Activated gamma-delta T cell treated with Interleukin-2 at 50 U/mL for 16 hours (primary cell): ENCODE results near the gene H2AZ2.
"Not testable (repeated sequence)": the region's sequence is repeated elsewhere in the genome, so short reads cannot be mapped to it uniquely, and the experiment has no call there.

Source experiments
- DNase-seq: peaks from one replicate; pipeline ENCODE4 v3.0.0-alpha.2; 2020

H2AZ2 gene

DNA sequence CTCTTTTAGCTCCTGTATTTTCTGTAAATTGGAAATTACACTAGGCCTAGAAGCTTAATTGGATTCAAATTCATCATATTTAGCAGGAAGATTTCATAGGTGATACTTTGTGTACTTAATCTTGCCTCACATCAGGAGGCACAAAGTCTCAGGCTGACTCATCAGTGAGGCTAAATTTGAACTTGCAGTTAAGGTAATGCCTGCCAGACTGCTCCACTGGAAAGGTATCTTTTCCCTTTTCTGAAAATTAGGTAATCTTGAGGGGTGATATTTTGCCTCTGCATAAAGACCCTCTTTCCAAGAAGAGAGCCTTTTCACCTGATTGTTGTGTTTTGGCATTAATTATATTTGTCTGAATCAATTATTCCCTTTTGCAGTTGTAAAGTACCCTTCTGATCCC lies 36.8 kb downstream of the H2AZ2 start:
- DNase-seq: no peak

DNA sequence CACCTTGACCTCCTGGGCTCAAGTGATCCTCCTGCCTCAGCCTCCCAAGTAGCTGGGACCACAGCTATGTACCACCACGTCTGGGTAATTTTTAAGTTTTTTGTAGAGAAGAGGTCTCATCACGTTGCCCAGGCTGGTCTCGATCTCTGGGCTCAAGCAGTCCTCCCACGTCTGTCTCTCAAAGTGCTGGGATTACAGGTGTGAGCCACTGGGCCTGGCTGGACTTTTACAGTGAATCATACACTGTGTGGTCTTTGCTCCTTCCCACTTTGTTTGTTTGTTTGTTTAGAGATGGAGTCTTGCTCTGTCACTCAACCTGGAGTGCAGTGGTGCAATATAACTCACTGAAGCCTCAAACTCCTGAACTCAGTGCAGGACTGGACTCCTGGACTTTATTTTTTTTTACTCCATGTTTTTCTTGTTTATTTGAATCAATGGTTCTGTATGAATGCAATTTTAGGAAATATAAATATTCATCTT lies 38.9 kb downstream of the H2AZ2 start:
- DNase-seq: no peak

DNA sequence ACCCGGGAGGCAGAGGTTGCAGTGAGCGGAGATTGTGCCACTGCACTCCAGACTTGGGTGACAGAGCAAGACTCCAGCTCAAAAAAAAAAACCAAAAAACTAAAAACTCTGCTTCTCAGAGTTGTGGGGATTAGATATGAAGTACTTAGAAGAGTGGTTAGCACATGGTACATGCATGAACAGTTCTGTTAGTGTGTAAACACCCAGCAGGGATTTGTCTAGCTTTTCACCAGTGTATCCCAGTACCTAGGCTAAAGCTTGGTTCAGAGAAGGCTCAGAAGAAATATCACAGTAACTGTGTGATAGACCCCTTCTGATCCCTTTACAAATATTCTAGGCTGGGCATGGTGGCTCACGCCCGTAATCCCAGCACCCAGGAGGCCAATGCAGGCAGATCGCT lies 41.9 kb downstream of the H2AZ2 start:
- no peak for DNase-seq

DNA sequence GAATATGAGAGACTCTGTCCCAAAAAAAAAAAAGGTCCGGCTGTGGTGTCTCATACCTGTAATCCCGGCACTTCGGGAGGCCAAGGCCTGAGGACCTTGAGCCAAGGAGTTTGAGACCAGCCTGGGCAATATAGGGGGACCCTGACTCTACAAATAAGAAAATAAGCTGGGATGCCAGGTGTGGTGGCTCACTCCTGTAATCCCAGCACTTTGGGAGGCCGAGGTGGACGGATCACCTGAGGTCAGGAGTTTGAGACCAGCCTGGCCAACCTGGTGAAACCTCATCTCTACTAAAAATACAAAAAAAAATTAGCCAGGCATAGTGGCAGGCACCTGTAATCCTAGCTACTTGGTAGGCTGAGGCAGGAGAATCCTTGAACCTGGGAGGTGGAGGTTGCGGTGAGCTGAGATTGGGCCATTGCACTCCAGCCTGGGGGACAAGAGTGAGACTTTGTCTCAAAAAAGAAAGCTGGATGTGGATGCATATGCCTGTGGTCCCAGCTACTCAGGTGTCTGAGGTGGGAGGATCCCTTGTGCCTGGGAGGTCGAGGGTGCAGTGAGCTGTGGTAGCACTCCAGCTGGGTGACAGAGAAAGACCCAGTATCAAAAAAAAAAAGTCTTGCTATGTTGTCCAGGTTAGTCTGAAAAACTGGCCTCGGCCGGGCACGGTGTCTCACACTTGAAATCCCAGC lies 43.9 kb downstream of the H2AZ2 start:
- not testable (repeated sequence) for DNase-seq

DNA sequence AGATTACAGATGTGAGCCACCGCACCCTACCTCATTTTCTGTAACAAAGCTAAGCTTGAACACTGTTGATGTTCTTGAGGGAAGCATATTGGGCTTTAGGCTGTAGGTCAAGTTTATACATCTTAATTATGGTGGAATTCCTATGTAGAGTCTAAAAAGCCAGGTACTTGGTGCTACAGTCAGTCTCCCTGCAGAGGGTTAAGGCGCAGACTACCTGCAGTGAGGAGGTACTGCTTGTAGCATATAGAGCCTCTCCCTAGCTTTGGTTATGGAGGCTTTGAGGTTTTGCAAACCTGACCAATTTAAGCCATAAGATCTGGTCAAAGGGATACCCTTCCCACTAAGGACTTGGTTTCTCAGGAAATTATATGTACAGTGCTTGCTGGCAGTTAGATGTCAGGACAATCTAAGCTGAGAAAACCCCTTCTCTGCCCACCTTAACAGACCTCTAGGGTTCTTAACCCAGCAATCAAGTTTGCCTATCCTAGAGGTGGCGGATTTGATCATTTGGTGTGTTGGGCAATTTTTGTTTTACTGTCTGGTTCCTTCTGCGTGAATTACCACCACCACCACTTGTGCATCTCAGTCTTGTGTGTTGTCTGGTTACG lies 45.4 kb downstream of the H2AZ2 start:
- no peak for DNase-seq

DNA sequence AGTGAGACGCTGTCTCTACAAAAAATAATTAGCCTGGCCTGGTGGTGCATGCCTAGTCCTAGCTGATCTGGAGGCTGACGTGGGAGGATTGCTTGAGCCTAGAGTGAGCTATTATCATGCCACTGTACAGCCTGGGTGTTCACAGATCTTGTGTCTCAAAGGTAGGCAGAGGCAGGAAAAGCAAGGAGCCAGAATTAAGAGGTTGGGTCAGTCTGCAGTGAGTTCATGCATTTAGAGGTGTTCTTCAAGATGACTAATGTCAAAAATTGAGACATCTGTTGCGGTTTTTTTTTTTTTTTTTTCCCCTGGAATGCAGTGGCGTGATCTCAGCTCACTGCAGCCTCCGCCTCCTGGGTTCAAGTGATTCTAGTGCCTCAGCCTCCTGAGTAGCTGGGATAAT lies 46.0 kb downstream of the H2AZ2 start:
- no peak for DNase-seq

DNA sequence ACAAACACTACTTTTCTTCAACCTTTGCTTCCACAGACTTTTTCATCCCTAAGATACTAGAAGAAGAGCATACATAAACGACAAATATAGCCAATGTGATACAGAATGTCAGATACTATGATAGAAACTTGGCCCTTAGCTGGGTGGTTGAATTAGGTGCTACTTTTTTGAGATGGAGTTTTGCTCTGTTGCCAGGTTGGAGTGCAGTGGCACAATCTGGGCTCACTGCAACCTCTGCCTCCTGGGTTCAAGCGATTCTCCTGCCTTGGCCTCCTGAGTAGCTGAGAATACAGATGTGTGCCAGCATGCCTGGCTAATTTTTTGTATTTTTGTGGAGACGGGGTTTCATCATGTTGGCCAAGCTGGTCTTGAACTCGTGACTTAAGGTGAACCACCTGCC lies 47.9 kb downstream of the H2AZ2 start:
- no peak for DNase-seq

DNA sequence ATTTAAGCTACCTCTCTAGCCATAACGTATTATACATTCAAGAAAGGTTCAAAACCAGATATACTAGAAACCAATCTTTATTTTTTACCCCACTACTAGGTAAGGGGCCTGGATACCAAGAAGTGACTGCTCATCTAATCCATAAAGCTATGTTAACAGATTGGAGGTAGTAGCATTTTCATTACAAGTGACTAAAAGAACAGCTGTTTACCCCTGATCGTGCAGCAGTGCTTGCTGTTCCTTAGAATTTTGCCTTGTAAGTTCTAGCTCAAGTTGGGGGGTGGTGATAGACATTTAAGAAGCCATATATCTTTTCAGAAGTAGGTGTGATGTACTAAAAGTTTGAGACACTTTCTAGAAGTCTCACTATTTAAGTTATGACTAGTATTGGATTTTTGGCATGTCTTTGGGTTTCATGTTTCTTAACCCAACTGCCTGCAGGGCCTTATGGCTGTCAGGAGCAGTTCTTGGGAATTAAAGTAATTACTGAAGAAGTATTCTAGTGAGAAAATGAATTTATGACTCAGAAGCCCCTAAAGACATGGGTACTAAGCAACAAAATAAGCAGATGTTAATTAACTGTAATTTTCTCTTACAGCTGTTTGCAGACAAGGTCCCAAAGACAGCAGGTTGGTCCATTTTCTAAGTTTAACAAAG lies 49.1 kb downstream of the H2AZ2 start:
- DNase-seq: no peak

DNA sequence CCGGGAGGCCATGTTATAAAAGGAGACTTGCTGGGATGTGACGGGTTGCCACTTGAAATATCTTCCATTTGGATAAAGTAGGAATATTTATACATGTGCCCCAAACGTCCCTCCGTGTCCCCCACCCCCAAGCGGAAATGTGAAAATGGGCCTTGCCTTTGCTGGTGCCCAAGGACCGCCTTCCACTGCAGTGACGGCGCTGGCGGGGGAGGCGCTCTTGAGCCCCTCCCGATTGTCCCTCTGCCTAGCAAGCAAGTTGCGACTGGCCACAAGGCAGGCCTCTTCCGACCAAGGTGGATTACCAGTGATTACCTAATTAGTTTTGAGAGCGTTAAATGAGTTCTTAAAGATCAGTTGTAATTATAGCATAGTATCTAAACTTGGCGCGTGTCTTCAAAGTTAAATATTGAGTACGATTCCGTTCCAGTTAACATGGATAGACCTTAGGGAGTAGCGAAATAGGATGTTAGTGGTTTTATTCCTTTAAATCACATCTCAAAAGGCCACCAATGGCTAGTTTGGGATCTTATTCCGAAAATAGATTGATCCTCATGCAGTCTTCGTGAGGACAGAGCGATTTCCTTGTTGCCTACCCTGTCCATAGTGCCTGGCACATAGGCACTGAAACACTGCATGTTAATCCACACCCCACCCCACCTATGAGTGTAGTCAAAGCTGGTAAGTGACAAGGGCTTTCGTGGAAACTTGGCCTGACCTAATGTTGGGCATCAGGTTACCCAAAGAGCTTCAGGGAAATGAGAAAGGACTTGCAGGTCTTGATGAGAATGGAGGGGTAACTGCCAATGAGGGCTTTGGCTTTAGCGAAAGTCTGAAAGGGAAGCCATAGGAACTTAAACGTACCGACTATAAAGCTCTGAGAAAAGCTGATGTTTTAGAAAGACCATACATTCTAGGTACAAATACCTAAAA lies 50.3 kb downstream of the H2AZ2 start:
- DNase-seq: peak; percentile 80

DNA sequence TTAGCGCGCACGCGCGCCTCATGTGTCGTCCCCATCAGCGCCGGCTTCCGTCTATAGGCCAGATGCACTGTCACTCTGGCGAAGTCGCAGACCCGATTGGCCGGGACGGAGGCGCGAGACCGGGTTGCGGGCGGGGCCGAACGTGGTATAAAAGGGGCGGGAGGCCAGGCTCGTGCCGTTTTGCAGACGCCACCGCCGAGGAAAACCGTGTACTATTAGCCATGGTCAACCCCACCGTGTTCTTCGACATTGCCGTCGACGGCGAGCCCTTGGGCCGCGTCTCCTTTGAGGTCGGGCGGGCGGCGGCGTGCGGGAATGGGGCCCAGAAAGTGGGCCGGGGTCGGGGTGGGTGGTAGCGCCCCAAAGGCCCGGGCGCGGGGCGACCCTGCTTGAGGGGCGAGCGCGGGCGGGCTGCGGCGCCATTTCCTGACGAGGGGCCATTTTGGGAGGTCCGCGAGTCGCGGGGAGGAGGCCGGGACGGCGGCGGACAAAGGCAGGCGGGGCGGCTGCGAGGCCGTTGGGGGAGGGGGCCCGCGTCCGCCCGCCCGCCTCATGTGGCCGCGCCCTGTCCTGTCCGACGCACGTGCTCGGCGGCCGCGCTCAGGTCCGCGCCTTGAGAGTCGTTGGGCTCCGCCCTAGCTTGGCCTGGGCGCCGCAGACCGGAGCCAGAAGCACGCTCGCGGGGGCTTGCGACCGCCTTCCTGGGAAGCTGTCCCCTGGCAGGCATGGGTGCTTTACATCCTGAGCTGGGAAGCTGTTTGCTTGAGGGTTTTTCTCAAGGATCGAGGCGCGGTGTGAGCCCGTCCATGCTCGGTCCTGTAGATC lies 51.2 kb downstream of the H2AZ2 start, which contains the start of gene PPIA:
PPIA (plus strand) TSS at position 178 of the 825 bp plus-strand sequence; CDS start at position 222, 44 bp downstream.
- peak; percentile 99 for DNase-seq

DNA sequence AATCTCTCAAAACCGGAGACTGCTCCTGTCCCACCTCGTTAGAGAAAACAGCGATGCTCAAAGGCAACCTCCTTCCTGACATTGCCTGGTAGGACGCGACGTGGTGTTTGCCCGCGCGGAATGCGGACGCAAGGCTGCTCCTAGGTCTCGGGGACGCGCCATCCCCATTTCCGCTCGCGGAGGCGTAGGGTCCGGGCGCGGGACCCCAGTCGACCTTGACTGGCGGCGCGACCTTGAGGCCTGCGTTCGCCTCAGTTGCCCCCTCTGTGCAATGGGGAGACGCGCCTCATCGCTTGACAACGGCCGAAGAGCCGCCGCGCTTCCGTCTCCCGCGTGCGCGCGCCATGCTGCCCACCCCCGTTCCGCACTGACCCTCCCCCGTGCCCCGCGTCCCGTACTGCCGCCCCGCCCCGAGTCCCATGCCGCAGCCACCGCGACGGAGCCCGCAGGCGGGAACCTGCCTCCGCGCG lies 51.8 kb downstream of the H2AZ2 start:
- DNase-seq: no peak

DNA sequence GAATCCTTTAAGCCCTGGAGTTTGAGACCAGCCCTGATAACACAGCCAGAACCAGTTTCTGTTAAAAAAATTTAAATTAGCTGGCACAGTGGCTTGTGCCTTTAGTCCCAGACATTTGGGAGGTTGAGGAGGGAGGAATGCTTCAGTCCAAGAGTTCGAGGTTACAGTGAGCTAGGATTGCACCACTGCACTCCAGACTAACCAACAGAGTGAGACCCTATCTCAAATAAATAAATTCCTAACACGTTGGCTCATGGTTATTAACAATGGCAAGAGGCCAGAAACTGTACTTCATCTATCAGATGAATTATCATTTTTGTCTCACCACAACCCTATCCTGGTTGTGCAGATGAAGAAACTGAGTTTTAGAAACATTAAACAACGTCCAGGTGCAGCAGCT lies 53.6 kb downstream of the H2AZ2 start:
- DNase-seq: no peak

DNA sequence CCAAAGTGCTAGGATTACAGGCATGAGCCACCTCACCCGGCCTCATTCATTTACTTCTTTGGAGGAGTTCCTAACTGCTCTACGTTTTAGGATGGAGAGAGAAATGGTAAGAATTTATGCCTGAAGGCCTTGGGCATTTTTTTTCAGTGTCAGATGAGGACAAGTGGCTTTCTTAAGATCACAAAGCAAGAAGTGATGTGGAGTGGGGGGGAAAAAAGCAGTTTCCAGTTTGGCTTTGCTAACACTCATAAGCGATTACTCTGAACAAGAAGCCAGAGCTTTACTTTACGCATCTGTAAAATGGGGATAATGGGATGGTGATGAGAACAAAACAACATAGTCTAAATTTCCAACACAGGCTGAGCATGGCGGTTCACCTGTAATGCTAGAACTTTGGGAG lies 54.0 kb downstream of the H2AZ2 start:
- DNase-seq: no peak

DNA sequence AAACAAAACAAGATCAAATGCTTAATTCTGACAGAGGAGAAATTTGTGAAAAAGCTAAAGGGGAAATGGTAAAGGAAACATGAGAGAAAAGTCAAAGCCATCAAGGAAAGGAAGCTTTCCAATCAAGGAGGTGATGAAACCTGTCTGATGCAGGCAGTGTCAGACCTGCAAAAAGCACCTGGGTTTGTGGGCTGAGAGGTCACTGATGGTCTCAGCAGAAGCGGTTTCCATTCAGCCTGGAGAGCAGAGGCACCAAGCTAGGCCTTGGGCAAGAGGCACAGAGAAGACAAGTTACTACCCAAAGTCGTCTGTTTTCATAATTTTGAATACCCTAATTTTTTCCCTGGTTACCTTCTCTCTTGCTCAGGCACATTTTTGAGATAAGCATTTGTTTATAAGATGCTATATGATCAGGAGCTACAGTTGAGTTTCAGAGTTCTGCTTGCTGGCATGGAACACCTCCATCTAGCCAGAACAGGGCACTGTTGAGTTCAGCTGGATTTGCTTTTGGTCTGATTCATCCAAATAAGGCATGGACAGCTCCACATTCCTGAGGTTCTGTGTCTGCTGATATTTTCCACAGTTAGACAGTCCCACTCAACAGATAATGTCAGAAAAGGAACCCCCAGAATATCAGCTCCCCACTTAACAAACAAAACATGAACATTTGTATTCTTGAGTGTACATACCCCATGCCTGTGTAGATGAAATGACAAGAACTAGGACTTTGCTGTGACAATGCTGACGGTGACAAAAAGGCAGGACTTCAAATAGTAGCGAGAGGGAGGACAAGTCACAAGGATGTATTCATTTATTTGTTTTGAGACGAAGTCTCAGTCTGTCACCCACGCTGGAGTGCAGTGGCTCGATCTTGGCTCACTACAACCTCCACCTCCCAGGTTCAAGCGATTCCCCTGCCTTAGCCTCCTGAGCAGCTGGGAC lies 56.3 kb downstream of the H2AZ2 start:
- DNase-seq: no peak

DNA sequence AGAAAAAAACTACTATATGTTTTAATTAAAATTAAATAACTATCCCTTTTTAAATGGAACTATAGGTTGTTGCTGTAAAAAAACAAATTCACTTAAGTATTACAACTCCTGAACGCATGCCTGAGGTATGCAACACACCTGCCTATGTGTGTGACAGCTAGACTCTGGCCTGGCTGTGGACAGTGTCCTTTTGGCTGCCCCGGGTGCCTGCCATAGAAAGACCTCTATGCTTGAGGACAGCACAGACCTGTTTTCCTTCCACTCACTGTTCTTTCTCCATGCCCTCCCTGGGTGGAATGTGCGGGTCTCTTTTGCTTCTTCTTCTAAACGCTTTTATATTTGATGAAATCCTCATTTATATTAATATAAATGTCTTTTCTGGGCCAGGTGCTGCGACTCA lies 57.9 kb downstream of the H2AZ2 start:
- no peak for DNase-seq

DNA sequence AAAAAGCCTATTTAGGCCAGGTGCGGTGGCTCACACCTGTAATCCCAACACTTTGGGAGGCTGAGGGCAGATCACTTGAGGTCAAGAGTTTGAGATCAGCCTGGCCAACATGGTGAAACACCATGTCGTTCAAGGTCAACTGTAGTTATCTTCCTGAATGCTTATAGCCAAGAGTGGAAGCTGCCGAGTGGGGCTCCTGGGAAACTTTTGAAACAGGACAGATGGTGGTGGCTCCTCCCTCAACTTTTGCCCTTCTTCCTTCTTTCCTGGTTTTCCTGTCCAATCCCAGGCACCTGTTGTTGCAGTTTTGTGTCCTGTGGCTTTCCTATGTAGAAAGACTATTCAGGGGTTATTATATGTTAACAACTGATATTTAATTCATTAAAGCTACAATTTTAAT lies 60.1 kb downstream of the H2AZ2 start:
- DNase-seq: no peak

DNA sequence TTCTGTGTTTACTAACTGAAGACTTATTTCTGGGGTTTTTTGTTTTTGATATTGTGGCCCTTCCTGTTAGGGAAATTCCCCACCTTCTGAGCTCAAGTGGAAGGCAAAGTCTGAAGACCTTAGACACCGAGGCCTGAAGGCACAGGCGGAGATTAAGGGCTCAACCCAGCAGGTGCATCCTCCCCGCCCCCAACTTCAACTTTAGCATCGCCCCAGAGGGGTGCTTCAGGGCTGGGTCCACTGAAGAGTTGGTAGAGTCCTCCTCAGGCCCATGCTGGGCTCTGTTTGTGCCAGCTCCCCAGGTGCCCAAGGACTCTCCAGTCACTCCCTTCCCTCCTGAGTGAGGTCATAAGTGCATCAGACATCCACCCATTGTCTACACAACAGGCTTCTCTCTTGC lies 60.8 kb downstream of the H2AZ2 start:
- no peak for DNase-seq

DNA sequence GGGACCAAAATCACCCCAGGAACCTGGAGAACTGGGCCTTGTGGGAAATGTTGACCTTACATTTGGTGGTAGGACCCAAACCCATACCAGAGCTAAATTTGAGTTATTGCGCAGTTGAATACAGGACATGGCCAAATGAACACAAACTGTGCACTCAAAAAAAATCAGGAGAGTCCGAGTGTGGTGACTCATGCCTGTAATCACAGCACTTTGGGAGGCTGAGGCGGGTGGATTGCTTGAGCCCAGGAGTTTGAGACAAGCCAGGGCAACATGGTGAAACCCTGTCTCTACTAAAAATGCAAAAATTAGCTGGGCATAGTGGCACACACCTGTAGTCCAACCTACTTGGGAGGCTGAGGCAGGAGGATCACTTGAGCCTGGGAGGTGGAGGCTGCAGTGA lies 62.7 kb downstream of the H2AZ2 start:
- not testable (repeated sequence) for DNase-seq

DNA sequence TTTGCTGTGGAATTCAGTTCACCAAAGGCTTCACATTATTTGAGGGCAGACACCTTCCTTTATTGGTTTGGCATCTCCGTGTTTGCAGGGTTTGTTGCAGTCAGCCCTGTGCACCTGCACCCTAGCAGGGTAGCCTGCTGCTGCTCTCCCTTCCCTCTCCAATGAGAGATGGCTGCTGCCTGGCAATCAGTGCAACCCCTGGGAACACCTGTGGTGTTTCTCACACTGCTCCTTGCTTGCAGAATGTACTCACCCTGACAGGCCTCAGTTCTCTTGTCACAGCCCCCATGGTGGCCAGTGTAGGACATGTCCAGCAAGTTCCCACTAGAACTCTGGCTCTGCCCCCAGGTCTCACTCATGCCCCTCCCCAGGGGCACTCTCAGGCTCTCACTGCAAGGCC lies 63.5 kb downstream of the H2AZ2 start:
- no peak for DNase-seq

DNA sequence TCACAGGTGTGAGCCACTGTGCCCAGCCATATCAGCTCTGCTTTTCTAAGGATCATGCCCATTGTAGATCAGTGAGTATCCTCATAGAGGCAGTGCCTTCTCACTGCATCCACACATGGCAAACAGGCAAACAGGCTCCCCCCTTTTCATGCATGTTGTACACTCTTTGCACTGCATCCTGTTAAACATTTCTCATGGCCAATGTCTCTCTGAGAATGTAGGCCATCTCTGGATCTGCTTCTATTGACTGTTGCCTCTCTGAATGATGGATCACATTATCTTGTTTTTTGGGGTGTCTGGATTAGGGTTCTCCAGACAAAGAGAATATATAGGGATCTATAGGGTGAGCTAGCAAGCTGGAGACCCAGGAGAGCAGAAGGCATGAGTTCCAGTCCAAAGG lies 64.5 kb downstream of the H2AZ2 start:
- DNase-seq: no peak

DNA sequence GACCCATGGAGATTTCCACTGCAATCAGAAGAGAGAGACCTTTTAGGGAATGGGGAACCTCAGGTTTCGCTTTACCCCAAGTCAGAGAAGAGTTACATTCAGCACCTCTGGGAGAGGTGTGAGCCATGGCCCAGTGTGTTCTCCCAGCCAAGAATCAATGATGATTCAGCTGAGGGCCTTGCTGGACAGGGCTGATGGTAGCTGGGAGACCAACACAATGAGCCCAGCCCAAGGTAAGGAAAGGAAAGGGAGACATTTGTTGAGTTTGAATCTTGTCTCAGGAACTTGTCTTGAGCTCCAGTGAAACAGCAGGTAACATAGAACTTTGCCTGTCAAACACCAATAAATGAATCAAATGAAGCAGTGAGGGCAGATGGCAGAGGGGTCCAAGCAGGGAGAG lies 65.4 kb downstream of the H2AZ2 start:
- no peak for DNase-seq
